Mesendoderm (in vitro differentiated cells): ENCODE measurements around the gene BGLAP.
A peak's percentile ranks its signal among the peaks of the same experiment; 100 is the strongest.

Source experiments
- DNase-seq: peaks from one replicate; pipeline ENCODE4 v3.0.0; 2013
- H2AK5ac ChIP-seq: 2 replicates; pipeline ENCODE4 v1.6.1; 2013; ENCODE audit warnings: low read length, inconsistent platforms
- H2BK120ac ChIP-seq: 2 replicates; pipeline ENCODE4 v1.6.1; 2013; ENCODE audit warnings: low read depth, mild to moderate bottlenecking, low read length, moderate library complexity, mixed read lengths
- H2BK15ac ChIP-seq: replicated peaks from 2 replicates; pipeline ENCODE4 v1.6.1; 2013; ENCODE audit warnings: low read depth, mild to moderate bottlenecking, moderate library complexity
- H2BK5ac ChIP-seq: 2 replicates; pipeline ENCODE4 v1.6.1; 2013; ENCODE audit warnings: low read length, inconsistent platforms
- H3K18ac ChIP-seq: 2 replicates; pipeline ENCODE4 v1.6.1; 2013; ENCODE audit warnings: mild to moderate bottlenecking, low read length, mixed read lengths
- H3K23ac ChIP-seq: one replicate; pipeline ENCODE4 v1.6.1; 2013; ENCODE audit warnings: low read length
- H3K27ac ChIP-seq: 2 replicates; pipeline ENCODE4 v1.5.1; 2013; ENCODE audit warnings: low read depth, mild to moderate bottlenecking, inconsistent platforms, low read length, moderate library complexity
- H3K27me3 ChIP-seq: 2 replicates; pipeline ENCODE4 v1.6.1; 2013; ENCODE audit warnings: low read length, control low read depth, mild to moderate bottlenecking, inconsistent platforms; ENCODE audit not compliant: insufficient read depth, poor library complexity
- H3K36me3 ChIP-seq: 2 replicates; pipeline ENCODE4 v1.6.1; 2013; ENCODE audit warnings: low read length, inconsistent platforms; ENCODE audit not compliant: control insufficient read depth, insufficient read depth
- H3K4ac ChIP-seq: one replicate; pipeline ENCODE4 v1.6.1; 2013; ENCODE audit warnings: low read depth, mild to moderate bottlenecking, low read length, moderate library complexity
- H3K4me1 ChIP-seq: 2 replicates; pipeline ENCODE4 v1.6.1; 2013; ENCODE audit warnings: low read depth, low read length, inconsistent platforms; ENCODE audit not compliant: control insufficient read depth
- H3K4me2 ChIP-seq: 2 replicates; pipeline ENCODE4 v1.6.1; 2013; ENCODE audit warnings: low read length
- H3K4me3 ChIP-seq: 2 replicates; pipeline ENCODE4 v1.5.1; 2013; ENCODE audit warnings: mild to moderate bottlenecking, low read length
- H3K56ac ChIP-seq: one replicate; pipeline ENCODE4 v1.6.1; 2013; ENCODE audit warnings: low read length
- H3K79me1 ChIP-seq: 2 replicates; pipeline ENCODE4 v1.6.1; 2013; ENCODE audit warnings: low read length, inconsistent platforms
- H3K79me2 ChIP-seq: 2 replicates; pipeline ENCODE4 v1.6.1; 2013; ENCODE audit warnings: mild to moderate bottlenecking, low read length; ENCODE audit not compliant: control insufficient read depth, insufficient read depth
- H3K9ac ChIP-seq: 2 replicates; pipeline ENCODE4 v1.6.1; 2013; ENCODE audit warnings: low read length, inconsistent platforms
- H4K5ac ChIP-seq: one replicate; pipeline ENCODE4 v1.6.1; 2013; ENCODE audit warnings: low read length
- H4K8ac ChIP-seq: one replicate; pipeline ENCODE4 v1.6.1; 2013; ENCODE audit warnings: low read depth, mild to moderate bottlenecking, control low read depth, low read length, moderate library complexity
- WGBS: extraction: QIAGEN DNeasy Blood & Tissue Kit; methylation state at CpG from one replicate; pipeline ENCODE4 v1.1.7; 2013; ENCODE audit warnings: low lambda C conversion rate, missing lambda C conversion rate; ENCODE audit not compliant: insufficient coverage; ENCODE audit errors: extremely low coverage; 5-methylcytosine and 5-hydroxymethylcytosine counted together

Gene BGLAP

DNA sequence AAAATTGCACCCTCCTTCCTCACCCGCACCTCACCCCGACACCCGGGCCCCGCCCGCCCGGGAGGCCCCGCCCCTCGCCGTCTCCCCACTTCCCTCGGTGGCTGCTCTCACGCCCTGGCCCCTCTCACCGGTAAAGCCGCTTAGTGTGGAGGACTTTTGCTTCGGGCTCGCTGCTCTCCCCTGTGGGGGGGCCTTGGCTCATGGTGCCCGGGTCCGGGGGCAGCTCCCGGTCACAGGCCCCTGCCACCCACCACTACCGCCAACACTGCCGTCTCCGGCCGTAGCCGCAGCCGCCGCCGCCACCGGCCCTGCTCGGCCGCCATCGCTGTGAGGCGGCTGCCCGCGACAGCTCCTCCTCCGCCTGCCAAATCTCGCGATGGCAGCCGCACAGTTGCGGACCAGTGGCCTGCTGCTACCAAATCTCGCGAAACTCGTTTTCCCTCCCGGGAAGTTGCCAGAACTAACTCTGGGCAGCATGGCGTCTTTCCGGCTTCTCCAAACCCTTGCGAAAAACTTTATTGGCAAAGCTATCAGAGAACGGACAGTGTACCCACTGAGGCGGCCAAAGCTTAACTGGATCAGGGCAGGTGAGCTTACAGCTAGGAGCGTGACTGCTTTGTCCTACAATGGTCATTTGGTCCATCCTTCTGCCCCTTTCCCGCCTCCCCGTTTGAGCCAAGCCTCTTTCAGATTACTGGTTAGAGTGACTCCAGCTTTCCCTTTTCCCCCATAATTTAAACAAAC is 40.7 kb downstream of the BGLAP start, which contains the start of gene SMG5:
Gene SMG5, minus strand, starts transcription at position 347 of the 744 bp plus-strand sequence. Its CDS starts 145 bp downstream, at position 202.
- no CpG with 5 or more reads among the region's 50 CpGs for WGBS
- Histone ChIP-seq H2AK5ac (no peak within 1 kb of the TSS), H3K27me3 (no peaks in the 10 kb centered on the region), H4K5ac (no peak within 1 kb of the TSS), H3K9ac (peak within 1 kb of the TSS; percentile 63), H2BK5ac (no peak within 1 kb of the TSS), H3K4me1 (no peaks in the 10 kb centered on the region), H2BK120ac (no peak within 1 kb of the TSS), H3K4me3 (peak within 1 kb of the TSS; percentile 44), H3K27ac (peak within 1 kb of the TSS; percentile 61), H4K8ac (no peak within 1 kb of the TSS), H2BK15ac (no peak within 1 kb of the TSS), H3K4me2 (peak within 1 kb of the TSS; percentile 72), H3K18ac (peak within 1 kb of the TSS; percentile 94), H3K56ac (peak within 1 kb of the TSS; percentile 90), H3K23ac (no peak within 1 kb of the TSS), H3K36me3 (peaks cover 3% of the 10 kb centered on the region), H3K79me2 (peaks cover 34% of the 10 kb centered on the region), H3K4ac (peak within 1 kb of the TSS; percentile 82), H3K79me1 (peaks cover 19% of the 10 kb centered on the region)
- peak; percentile 100 for DNase-seq

DNA sequence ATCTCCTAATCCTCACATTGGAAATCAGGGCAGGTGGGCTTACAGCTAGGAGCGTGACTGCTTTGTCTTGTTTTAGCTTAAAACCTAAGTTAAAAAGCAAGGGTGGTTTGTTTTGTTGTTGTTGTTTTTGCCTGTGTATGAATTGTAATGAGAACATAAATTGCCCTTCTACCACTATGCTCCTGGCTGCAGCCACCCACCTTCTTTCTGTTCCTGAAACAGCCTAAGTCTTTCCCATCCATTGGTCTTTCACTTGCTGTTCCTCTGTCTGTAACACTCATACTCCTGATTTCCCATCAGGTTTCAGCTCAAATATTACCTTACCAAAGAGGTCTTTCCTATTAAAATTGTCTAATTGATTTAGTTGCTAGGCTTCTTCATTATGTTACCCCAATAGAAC is 41.5 kb downstream of the BGLAP start:
- Histone ChIP-seq H3K9ac (peak overlapping the region; percentile 63), H4K8ac (no peak overlapping the region), H3K27me3 (no peaks in the 10 kb centered on the region), H3K56ac (peak overlapping the region; percentile 74), H2BK120ac (no peak overlapping the region), H3K4ac (no peak overlapping the region), H3K27ac (no peak overlapping the region), H3K79me1 (peaks cover 16% of the 10 kb centered on the region), H4K5ac (no peak overlapping the region), H3K4me1 (no peaks in the 10 kb centered on the region), H3K4me3 (no peak overlapping the region), H3K23ac (no peak overlapping the region), H3K18ac (no peak overlapping the region), H3K36me3 (no peaks in the 10 kb centered on the region), H2BK5ac (no peak overlapping the region), H2BK15ac (no peak overlapping the region), H2AK5ac (no peak overlapping the region), H3K4me2 (no peak overlapping the region), H3K79me2 (peaks cover 34% of the 10 kb centered on the region)
- WGBS = no CpG with 5 or more reads among the region's 1 CpG
- DNase-seq = no peak

DNA sequence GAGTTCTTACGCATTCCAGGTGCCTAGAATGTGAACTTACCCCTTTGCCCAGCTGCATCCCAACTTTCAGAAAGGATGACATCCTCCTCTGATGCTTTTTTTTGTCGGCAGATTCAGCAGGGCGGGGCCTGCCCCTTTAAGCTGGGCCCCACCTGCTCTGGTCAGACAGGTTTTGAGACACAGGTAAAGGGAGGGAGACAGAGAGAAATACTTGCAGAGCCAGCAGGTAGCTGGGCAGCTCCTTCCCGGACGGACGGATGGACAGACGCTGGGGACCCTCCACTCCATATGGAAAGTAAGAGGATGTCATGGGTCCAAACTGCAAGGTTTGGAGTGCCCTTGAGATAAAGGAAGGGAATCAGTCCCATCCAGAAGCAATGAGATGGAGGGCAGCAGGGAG is 42.1 kb downstream of the BGLAP start, which contains the start of gene TMEM79:
Gene TMEM79, plus strand, starts transcription at position 214 of the 400 bp plus-strand sequence. CDS start 902 bp downstream, outside the sequence.
- H2BK120ac ChIP-seq = no peak within 1 kb of the TSS
- no CpG with 5 or more reads among the region's 7 CpGs for whole genome bisulfite sequencing
- no peaks in the 10 kb centered on the region for H3K36me3 ChIP-seq
- H2BK5ac ChIP-seq = no peak within 1 kb of the TSS
- no peaks in the 10 kb centered on the region for H3K27me3 ChIP-seq
- H3K23ac ChIP-seq = no peak within 1 kb of the TSS
- peaks cover 30% of the 10 kb centered on the region for H3K79me2 ChIP-seq
- no peak for DNase-seq
- no peak within 1 kb of the TSS for H3K4ac ChIP-seq
- H2AK5ac ChIP-seq = no peak within 1 kb of the TSS
- no peaks in the 10 kb centered on the region for H3K4me1 ChIP-seq
- H4K8ac ChIP-seq = no peak within 1 kb of the TSS
- no peak within 1 kb of the TSS for H3K4me3 ChIP-seq
- H3K56ac ChIP-seq = peak within 1 kb of the TSS; percentile 74
- H2BK15ac ChIP-seq = no peak within 1 kb of the TSS
- peaks cover 12% of the 10 kb centered on the region for H3K79me1 ChIP-seq
- H3K4me2 ChIP-seq = peak within 1 kb of the TSS; percentile 12
- H4K5ac ChIP-seq = no peak within 1 kb of the TSS
- no peak within 1 kb of the TSS for H3K18ac ChIP-seq
- peak within 1 kb of the TSS; percentile 63 for H3K9ac ChIP-seq
- H3K27ac ChIP-seq = no peak within 1 kb of the TSS

DNA sequence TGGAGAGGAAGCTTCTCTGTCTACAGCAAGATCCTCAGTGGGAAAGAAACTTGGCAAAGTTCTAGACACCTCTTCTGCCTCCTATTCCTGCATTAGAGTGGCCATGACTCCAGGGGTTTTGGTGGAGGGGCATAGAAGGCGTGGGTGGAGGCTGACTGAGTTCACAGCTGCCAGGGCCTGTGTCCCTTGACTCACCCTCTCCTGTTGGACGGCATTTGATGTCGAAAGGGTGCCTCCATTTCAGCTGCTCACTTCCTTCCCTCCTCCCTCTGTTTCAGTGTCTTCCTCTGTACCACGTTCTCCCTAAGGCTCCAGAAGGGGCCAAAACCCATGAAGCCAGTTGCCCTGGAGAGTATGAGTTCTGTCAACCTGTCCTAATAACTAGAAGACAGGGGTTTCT is 42.8 kb downstream of the BGLAP start:
- Histone ChIP-seq H2BK5ac (no peak overlapping the region), H3K4me1 (no peaks in the 10 kb centered on the region), H3K79me2 (peaks cover 25% of the 10 kb centered on the region), H3K27ac (no peak overlapping the region), H3K4me2 (no peak overlapping the region), H3K9ac (no peak overlapping the region), H3K27me3 (no peaks in the 10 kb centered on the region), H4K8ac (no peak overlapping the region), H2AK5ac (no peak overlapping the region), H3K4ac (no peak overlapping the region), H3K23ac (no peak overlapping the region), H2BK15ac (no peak overlapping the region), H3K4me3 (no peak overlapping the region), H3K56ac (no peak overlapping the region), H2BK120ac (no peak overlapping the region), H3K36me3 (no peaks in the 10 kb centered on the region), H3K18ac (no peak overlapping the region), H4K5ac (no peak overlapping the region), H3K79me1 (peaks cover 10% of the 10 kb centered on the region)
- WGBS = no CpG with 5 or more reads among the region's 4 CpGs
- DNase-seq = no peak

DNA sequence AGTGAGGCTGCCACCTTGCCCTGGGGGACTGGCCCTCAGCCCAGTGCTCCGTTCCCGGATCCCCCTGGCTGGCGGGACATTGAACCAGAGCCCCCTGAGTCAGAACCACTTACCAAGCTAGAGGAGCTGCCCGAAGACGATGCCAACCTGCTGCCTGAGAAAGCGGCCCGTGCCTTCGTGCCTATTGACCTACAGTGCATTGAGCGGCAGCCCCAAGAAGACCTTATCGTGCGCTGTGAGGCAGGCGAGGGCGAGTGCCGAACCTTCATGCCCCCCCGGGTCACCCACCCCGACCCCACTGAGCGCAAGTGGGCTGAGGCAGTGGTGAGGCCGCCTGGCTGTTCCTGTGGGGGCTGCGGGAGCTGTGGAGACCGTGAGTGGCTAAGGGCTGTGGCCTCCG is 43.5 kb downstream of the BGLAP start:
- no peak overlapping the region for H4K5ac ChIP-seq
- peaks cover 19% of the 10 kb centered on the region for H3K79me2 ChIP-seq
- H3K56ac ChIP-seq = no peak overlapping the region
- H3K27me3 ChIP-seq = no peaks in the 10 kb centered on the region
- no peak overlapping the region for H3K18ac ChIP-seq
- H3K23ac ChIP-seq = no peak overlapping the region
- no peak overlapping the region for H3K4me2 ChIP-seq
- H3K4me3 ChIP-seq = no peak overlapping the region
- H3K79me1 ChIP-seq = peaks cover 5% of the 10 kb centered on the region
- H2BK120ac ChIP-seq = no peak overlapping the region
- no peak overlapping the region for H3K27ac ChIP-seq
- H3K4me1 ChIP-seq = no peaks in the 10 kb centered on the region
- no peak overlapping the region for H2AK5ac ChIP-seq
- no peak overlapping the region for H2BK5ac ChIP-seq
- no peak for DNase-seq
- no peak overlapping the region for H4K8ac ChIP-seq
- no CpG with 5 or more reads among the region's 21 CpGs for WGBS
- no peak overlapping the region for H2BK15ac ChIP-seq
- H3K36me3 ChIP-seq = no peaks in the 10 kb centered on the region
- H3K4ac ChIP-seq = no peak overlapping the region
- H3K9ac ChIP-seq = no peak overlapping the region
